ENCODE results near the gene OSBP2.

OSBP2 gene

GRCh38 chr22:30933457-30933856, 238.8 kb downstream of the OSBP2 start:
- ATAC-seq = no peak
- TF ChIP-seq, protein P1, sequence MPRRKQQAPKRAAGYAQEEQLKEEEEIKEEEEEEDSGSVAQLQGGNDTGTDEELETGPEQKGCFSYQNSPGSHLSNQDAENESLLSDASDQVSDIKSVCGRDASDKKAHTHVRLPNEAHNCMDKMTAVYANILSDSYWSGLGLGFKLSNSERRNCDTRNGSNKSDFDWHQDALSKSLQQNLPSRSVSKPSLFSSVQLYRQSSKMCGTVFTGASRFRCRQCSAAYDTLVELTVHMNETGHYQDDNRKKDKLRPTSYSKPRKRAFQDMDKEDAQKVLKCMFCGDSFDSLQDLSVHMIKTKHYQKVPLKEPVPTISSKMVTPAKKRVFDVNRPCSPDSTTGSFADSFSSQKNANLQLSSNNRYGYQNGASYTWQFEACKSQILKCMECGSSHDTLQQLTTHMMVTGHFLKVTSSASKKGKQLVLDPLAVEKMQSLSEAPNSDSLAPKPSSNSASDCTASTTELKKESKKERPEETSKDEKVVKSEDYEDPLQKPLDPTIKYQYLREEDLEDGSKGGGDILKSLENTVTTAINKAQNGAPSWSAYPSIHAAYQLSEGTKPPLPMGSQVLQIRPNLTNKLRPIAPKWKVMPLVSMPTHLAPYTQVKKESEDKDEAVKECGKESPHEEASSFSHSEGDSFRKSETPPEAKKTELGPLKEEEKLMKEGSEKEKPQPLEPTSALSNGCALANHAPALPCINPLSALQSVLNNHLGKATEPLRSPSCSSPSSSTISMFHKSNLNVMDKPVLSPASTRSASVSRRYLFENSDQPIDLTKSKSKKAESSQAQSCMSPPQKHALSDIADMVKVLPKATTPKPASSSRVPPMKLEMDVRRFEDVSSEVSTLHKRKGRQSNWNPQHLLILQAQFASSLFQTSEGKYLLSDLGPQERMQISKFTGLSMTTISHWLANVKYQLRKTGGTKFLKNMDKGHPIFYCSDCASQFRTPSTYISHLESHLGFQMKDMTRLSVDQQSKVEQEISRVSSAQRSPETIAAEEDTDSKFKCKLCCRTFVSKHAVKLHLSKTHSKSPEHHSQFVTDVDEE (CRISPR knock-in tag; IDR thresholded peaks at IDR 0.05) = no peak
- TF ChIP-seq CSDC2 (CRISPR knock-in tag; IDR thresholded peaks at IDR 0.05) (no peak), PPARA (CRISPR knock-in tag; IDR thresholded peaks at IDR 0.05; ENCODE audit: borderline replicate concordance) (no peak), CSRNP3 (CRISPR knock-in tag; IDR thresholded peaks at IDR 0.05) (no peak), ZFP3 (CRISPR knock-in tag; IDR thresholded peaks at IDR 0.05) (no peak), ARNTL (CRISPR knock-in tag; IDR thresholded peaks at IDR 0.05; ENCODE audit: borderline replicate concordance, low read depth) (no peak), TOX (CRISPR knock-in tag; IDR thresholded peaks at IDR 0.05; ENCODE audit: borderline replicate concordance) (no peak), POU6F1 (CRISPR knock-in tag; IDR thresholded peaks at IDR 0.05; ENCODE audit: borderline replicate concordance, low read depth) (no peak), ZC3H10 (CRISPR knock-in tag; IDR thresholded peaks at IDR 0.05) (no peak), ESRRG (CRISPR knock-in tag; IDR thresholded peaks at IDR 0.05) (no peak), TCF4 (CRISPR knock-in tag; IDR thresholded peaks at IDR 0.05; ENCODE audit: borderline replicate concordance) (no peak), GLIS3 (CRISPR knock-in tag; IDR thresholded peaks at IDR 0.05) (no peak), SNAI2 (CRISPR knock-in tag; IDR thresholded peaks at IDR 0.05) (no peak), OSR1 (CRISPR knock-in tag; IDR thresholded peaks at IDR 0.05) (no peak), ZFP30 (CRISPR knock-in tag; IDR thresholded peaks at IDR 0.05) (no peak), BACH2 (CRISPR knock-in tag; IDR thresholded peaks at IDR 0.05; ENCODE audit: borderline replicate concordance) (no peak), ZNF70 (CRISPR knock-in tag; IDR thresholded peaks at IDR 0.05) (no peak)
- TF ChIP-seq, protein P2, sequence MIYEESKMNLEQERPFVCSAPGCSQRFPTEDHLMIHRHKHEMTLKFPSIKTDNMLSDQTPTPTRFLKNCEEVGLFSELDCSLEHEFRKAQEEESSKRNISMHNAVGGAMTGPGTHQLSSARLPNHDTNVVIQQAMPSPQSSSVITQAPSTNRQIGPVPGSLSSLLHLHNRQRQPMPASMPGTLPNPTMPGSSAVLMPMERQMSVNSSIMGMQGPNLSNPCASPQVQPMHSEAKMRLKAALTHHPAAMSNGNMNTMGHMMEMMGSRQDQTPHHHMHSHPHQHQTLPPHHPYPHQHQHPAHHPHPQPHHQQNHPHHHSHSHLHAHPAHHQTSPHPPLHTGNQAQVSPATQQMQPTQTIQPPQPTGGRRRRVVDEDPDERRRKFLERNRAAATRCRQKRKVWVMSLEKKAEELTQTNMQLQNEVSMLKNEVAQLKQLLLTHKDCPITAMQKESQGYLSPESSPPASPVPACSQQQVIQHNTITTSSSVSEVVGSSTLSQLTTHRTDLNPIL (CRISPR knock-in tag; IDR thresholded peaks at IDR 0.05; ENCODE audit: low read depth) = no peak

DNA sequence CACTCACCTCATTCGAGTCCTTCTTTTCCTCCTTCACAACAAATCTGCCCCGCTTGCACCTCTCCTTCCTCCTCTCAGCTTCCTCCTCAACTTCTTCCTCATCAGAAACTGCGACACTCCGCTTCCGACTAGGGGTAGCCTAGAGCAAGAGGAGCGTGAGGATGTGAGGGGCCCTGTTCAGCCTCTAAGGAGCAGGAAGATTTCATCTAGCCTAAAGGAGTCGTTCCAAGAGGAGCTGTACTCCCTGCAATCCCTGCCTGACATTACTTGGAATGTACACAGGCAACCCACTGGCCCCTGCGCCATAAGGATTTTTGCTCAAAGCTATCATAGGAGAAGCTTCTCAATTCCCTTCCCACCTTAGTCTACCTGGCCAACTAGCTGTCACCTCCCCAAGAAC, 239.4 kb downstream of the OSBP2 start:
- TF ChIP-seq, protein P2 (CRISPR knock-in tag; IDR thresholded peaks at IDR 0.05; ENCODE audit: low read depth) = no peak
- TF ChIP-seq TOX (CRISPR knock-in tag; IDR thresholded peaks at IDR 0.05; ENCODE audit: borderline replicate concordance) (no peak), POU6F1 (CRISPR knock-in tag; IDR thresholded peaks at IDR 0.05; ENCODE audit: borderline replicate concordance, low read depth) (no peak), ESRRG (CRISPR knock-in tag; IDR thresholded peaks at IDR 0.05) (no peak), CSDC2 (CRISPR knock-in tag; IDR thresholded peaks at IDR 0.05) (no peak), PPARA (CRISPR knock-in tag; IDR thresholded peaks at IDR 0.05; ENCODE audit: borderline replicate concordance) (no peak), ZFP30 (CRISPR knock-in tag; IDR thresholded peaks at IDR 0.05) (no peak), BACH2 (CRISPR knock-in tag; IDR thresholded peaks at IDR 0.05; ENCODE audit: borderline replicate concordance) (no peak), SNAI2 (CRISPR knock-in tag; IDR thresholded peaks at IDR 0.05) (no peak), ZNF70 (CRISPR knock-in tag; IDR thresholded peaks at IDR 0.05) (no peak), ZFP3 (CRISPR knock-in tag; IDR thresholded peaks at IDR 0.05) (no peak), GLIS3 (CRISPR knock-in tag; IDR thresholded peaks at IDR 0.05) (no peak), CSRNP3 (CRISPR knock-in tag; IDR thresholded peaks at IDR 0.05) (no peak), ZC3H10 (CRISPR knock-in tag; IDR thresholded peaks at IDR 0.05) (no peak), ARNTL (CRISPR knock-in tag; IDR thresholded peaks at IDR 0.05; ENCODE audit: borderline replicate concordance, low read depth) (no peak), RARB (CRISPR knock-in tag; IDR thresholded peaks at IDR 0.05) (no peak)
- TF ChIP-seq, protein P1 (CRISPR knock-in tag; IDR thresholded peaks at IDR 0.05) = no peak
- TF ChIP-seq, protein P3, sequence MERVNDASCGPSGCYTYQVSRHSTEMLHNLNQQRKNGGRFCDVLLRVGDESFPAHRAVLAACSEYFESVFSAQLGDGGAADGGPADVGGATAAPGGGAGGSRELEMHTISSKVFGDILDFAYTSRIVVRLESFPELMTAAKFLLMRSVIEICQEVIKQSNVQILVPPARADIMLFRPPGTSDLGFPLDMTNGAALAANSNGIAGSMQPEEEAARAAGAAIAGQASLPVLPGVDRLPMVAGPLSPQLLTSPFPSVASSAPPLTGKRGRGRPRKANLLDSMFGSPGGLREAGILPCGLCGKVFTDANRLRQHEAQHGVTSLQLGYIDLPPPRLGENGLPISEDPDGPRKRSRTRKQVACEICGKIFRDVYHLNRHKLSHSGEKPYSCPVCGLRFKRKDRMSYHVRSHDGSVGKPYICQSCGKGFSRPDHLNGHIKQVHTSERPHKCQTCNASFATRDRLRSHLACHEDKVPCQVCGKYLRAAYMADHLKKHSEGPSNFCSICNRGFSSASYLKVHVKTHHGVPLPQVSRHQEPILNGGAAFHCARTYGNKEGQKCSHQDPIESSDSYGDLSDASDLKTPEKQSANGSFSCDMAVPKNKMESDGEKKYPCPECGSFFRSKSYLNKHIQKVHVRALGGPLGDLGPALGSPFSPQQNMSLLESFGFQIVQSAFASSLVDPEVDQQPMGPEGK (CRISPR knock-in tag; IDR thresholded peaks at IDR 0.05; ENCODE audit: borderline replicate concordance) = no peak
- ATAC-seq = no peak

Measured in SK-N-SH treated with all-trans-retinoic acid at 6 μM for 48 hours (cell line).